Stimulated activated CD8-positive, alpha-beta memory T cell treated with anti-CD3 and anti-CD28 coated beads, Interleukin-2, amount 100 ng/mL, for 1 hour (primary cell): ENCODE data around the gene GPAT2.
"Not testable (repeated sequence)": the region's sequence is repeated elsewhere in the genome, so short reads cannot be mapped to it uniquely, and the experiment has no call there.

Experiments
- DNase-seq, 2 donors: peaks; one replicate each; pipeline ENCODE4 v3.0.0-alpha.2; 2020; ENCODE audit warnings: low read depth in 2 of 2

The GPAT2 gene, protein sequence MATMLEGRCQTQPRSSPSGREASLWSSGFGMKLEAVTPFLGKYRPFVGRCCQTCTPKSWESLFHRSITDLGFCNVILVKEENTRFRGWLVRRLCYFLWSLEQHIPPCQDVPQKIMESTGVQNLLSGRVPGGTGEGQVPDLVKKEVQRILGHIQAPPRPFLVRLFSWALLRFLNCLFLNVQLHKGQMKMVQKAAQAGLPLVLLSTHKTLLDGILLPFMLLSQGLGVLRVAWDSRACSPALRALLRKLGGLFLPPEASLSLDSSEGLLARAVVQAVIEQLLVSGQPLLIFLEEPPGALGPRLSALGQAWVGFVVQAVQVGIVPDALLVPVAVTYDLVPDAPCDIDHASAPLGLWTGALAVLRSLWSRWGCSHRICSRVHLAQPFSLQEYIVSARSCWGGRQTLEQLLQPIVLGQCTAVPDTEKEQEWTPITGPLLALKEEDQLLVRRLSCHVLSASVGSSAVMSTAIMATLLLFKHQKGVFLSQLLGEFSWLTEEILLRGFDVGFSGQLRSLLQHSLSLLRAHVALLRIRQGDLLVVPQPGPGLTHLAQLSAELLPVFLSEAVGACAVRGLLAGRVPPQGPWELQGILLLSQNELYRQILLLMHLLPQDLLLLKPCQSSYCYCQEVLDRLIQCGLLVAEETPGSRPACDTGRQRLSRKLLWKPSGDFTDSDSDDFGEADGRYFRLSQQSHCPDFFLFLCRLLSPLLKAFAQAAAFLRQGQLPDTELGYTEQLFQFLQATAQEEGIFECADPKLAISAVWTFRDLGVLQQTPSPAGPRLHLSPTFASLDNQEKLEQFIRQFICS

DNA sequence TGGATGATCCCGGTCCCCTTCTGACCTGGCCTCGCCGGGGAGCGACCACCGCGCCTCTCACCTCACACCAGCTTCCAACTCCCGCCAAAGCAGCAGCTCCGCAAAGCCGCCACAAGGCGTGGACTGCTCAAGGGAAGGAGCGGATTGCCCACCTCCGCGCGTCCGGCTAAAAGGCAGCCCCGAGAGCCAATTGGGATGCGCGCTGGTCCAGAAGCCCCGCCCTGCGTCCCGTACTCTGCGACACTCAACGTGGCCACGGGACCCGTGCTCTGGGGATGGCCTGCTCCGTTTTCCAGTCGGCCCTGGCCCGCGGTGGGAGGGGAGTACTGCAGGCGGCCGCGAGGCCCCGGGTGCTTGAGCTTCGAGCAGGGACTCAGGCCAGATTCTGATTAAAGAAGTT, at the start of gene GPAT2:
TSS of gene GPAT2 (minus strand) at position 125 of the 400 bp plus-strand sequence. CDS start 2,557 bp downstream, outside the sequence.
- not testable (repeated sequence) for DNase-seq

DNA sequence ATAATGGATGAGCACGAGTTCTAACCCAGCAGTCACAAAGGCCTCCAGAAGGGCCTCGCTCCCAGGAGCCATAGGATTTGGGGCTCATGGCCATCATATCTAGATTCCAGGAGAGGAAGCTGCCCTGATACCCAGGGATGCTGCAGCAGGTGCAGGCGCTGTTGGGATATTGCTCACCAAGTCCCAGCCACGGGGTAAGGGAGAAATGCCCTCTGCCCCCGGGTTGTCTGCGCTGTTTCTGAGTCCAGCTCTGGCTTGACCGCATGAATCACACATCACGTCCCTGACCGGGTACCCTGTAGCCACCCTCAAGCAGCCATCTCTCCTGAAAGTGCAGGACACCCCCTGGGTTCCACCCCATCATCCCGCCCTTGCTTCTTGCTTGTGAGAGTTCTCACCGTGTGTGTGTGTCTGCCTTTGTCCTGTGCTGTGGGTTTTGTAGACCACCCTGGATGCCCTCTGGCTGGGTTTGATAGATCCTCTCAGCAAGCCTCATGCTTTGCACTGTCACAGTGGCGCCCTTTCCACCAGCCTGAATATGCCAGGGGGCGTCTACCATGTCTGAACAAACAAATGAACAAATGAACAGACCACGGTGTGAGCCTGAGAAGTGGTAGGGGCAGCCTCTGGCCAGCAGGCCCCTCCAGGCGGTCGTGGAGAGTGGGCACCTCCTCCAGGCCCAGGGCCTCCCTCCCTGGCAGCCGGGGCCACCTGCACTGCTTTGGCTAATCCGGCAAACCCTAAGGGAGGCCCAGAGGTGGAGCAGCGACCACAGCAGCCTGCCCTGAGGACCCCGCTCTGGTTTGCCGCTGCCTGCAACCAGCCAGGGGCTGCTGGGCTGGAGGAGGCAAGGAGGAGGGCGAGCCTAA, 49.5 kb upstream of the GPAT2 start:
- no peak for DNase-seq

DNA sequence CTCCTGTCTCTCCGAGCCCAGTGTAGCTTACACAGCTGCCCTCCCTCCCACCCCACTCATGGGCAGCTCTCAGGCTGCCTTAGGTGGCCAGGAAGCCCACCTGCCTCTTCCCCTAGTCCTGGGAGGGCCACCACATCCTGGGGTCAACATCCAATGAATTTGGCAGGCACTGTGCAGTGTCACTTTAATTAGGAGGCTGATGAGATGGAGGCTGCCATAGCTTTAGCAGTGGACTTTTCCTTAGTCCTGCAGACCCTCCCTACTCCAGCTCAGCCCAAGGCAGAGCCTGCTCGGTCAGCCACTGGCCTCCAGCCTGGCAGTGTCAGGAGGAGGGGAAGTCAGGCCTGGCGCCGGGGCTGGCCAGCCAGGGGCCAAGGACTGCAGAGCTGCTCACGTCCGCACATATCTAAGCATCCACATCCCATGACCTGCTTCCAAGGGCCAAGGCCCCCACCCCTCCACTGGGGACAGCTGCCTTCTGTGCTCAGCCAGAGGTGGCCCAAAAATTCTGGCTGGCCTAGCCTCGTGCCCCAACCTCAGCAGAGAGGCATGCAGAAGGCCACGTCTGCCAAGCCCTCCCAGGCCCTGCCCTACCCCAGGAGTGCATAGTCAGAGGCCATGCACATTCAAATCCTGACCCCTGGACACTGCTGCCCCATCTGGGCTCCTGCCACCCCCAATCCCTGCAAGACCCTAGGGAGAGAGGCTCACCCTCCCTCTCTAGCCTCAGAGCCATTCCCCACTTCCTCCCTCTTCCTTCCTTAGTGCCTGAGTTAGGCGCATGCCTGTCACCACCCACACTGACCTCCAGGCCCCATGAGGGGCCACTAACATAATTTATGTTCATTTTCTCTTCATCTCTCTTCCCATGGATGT, 48.6 kb upstream of the GPAT2 start:
- no peak for DNase-seq

DNA sequence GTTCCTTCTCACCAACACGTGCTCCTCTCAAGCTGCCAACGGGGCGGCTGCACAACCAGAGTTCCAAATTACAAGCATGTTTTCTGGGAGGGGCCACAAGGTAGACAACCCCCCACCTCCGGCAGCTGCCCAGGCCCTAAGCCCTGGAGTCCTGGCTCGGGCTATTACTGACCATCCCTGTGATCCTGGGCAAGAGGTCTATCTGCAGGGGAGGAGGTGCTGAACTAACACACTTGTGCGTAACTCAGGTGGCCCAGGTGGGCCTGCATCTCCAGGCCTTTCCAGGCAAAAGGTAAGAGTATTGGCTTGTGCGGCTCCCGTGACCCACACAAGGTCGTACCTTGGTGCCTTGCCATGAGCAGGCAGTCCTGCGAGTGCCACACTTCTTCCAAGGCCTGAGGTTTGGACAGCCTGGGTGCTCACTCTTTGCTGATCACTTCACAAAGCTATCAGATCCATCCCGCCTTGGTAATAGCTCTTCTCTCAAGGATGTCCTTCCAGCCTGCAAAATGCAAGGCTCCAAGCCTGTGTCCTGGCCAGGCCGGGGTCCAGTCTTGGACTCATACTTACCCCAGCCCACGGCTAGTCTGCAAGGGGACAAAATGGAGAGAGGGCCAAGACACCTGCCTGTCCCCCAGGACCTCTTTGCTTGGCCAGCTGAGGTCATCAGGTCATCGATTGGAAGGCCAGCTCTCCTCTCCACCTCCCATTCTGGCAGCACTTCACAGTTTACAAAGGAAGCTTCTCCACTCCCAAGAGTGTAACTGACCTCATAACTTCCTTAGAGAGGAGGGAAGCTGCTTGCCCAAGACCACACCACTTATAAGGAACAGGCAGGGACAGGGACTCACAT, 47.7 kb upstream of the GPAT2 start:
- DNase-seq = no peak

DNA sequence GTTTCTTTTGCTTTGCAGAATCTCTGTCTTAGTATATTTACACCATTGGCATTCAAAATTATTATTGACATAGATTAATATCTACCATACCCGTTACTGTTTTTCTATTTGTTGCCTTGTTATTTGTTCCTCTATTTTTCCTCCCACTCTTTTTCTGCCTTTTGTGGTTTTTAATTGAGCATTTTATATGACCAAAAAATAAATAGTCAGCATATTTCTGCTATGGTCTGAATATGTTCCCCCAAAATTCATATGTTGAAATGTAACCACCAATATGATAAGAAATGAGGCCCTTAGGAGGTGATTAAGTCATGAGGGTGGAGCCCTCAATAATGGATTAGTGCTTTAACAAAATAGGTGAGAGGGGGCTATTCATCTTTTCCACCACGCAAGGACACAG, 46.3 kb upstream of the GPAT2 start:
- no peak for DNase-seq

DNA sequence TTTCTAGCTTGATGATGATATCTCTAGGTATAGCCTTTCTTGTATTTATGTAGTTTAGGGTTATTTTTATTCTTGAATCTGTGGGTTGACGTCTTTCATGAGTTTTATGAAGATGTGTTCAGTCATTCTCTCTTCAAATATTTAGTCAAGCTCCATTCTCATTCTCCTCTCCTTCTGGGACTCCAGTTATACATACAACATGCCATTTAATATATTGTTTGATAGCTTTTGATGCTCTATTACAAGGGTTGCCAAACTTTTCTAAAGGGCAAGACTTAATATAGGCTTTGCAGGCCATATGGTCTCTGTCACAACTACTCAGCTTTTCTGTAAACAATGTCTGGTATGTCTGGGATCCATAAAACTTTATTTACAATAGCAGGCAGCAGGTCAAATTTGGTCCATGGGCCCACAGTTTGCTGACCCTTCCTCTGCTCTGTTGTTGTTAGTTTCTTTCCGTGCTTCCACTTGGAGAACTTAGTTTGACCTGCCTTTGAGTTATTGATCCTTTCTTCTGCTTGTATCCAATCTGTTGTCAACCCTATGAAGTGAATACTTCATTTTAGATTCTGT, 40.6 kb upstream of the GPAT2 start:
- DNase-seq = no peak

DNA sequence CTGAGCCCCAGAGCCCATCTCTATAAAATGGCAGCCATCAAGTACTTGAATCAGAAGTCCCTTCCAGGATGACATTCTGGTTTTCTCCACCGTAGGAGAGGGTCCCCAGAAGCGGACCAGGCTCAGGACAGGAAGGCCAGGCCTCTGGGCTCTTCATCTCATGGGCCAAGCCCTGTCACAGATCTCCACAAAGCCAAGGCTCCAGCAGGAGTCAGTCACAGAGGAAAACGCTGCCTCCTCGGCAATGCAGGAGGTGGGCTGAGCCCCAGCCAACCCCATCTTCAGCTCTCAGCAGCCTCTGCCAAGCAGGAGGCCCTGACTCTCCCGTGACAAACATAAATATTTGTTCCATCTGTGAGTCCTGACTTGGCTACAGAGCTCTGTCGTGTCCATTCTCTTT, 39.4 kb upstream of the GPAT2 start:
- no peak for DNase-seq

DNA sequence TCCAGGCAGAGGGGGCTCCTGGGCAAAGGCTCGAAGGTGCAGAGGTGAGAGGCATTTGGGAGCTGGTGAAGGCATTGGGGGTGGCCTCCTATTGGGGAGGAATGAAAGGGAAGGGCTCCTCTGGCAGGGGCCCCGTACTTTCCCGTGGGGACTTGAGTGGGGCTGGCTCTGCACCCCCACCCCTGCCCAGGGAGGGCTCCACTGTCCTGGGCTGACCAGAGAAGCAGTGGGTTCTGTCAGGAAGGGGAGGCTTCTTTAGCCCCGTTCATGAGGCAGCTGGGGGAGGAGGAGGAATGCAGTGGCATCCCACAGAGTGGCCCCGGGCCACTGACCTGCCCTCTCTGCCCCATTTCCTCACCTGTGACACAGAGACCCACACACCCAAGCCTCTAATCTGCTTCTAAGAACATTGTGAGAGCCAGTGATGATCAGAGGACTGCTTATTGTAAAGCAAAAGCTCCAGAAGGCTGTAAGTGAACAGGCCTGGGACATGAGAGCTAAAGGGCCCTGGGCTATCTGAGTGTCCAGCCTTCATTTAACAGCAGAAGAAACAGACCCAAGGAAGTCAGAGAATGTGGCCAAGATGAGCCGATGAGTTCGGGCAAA, 38.6 kb upstream of the GPAT2 start:
- DNase-seq = no peak

DNA sequence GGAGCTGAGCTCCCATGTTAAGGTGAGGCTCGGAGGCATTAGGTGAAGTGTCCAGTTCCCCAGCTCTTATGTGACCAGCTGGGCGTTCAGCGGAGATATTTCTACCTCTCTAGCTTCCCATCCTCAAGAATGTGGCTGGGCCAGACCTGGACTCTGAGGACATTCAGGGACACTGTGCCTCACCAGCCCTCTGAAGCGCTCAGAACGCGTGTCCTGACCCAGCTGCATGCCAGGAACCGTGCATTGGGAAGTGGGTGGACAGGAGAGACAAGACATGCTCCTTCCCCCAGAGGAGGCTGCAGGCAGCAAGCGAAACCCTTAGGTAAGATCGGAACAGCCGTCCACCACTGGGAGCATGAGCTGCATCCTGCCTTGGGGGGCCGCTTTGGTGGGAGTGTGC, 38.0 kb upstream of the GPAT2 start:
- DNase-seq = no peak

DNA sequence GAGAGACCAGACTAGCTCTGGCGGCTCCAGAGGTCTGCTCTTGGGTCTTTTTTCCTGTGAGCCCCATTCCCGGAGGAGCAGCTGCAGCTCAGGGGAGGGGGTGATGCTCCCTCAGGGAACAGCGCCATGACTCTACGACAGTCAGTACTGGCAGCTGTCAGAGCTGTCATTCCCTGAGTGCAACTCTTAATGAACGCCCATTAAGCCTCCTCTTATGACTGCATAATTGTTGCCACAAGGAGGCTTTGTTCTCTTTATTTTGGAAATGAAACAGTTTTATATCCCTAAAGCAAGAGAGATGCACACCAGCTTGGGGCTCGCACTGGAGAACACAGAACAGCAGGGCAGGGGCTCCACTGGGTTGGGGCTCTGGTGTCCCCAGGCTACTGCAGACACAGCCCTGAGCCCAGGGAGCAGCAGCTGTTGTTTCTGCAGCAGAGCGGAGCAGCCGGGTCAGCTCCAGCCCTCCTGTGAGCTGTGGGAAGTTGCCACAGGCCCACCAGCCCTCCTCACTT, 37.3 kb upstream of the GPAT2 start:
- DNase-seq = not testable (repeated sequence)

DNA sequence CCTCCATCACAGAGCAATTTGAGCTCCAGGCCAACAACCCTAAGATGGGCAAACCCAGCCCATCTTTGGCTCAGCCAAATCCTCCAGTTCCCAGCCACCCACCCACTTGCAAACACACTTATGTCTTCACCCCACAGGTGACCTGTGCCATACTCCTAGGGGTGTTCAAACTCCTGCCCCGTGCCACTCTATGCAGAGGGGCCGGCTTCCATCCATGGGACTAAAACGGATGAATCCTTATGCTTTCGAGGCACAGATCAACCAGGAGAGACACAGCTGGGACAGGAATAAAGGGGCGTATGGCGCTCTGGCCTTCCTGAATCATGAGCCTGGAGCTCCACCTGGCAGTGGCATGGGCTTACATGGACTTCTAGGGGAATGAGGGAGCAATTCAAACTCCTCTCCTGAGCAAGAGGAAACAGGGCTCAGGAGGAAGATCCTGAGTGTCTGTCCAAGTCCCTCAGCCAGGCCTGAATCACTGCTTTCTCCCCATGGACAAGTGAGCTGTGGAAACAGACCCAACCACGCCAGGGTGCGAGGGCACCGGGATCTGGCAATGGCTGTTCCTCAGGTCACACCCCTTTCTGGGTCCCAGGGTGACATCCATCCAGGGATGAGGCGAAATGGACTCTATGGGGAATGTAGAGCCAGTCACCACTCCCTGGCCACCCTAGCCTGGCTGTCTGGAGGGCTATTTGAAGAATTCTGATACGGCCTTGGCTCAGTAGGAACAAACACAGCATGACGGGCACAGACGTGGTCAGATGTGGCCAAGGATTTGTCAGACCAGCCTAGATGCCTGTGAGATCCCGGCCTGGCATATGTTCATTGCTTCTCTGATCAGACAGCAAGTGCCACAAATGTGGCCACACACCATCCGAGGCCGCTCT, 36.6 kb upstream of the GPAT2 start:
- not testable (repeated sequence) for DNase-seq

DNA sequence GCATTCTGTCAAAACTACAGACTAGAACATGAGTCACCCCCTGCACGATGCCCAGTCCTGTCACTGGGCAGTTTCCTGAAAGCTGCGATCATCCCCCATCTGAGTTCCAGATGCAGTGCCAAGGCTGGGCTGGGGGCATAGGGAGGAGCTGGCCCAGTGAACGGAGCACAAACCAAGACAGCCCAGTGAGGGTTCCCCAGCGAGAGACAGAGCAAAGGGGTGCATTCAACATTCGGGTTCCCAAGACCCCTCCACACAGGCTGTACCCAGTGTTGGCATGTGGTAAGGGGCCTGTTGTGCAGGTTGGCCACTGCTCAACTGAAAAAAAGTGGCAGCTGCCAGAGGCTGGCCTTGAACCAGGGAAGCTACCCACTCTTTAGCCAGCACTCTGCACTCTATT, 35.6 kb upstream of the GPAT2 start:
- DNase-seq = not testable (repeated sequence)

DNA sequence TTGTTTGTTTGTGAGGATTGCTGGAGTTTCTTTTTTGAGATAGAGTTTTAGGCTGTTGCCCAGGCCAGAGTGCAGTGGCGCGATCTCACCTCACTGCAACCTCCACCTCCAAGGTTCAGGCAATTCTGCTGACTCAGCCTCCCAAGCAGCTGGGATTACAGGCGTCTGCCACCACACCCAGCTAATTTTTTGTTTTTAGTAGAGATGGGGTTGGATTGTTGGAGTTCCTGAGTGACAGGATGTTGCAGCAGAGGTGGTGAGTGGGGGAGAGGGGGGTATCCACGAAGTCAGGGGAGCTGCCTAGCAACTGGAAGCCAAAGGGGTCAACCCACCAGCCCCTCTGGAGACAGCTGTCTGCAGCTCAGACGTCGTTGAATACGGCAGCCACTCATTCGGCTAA, 35.2 kb upstream of the GPAT2 start:
- not testable (repeated sequence) for DNase-seq

DNA sequence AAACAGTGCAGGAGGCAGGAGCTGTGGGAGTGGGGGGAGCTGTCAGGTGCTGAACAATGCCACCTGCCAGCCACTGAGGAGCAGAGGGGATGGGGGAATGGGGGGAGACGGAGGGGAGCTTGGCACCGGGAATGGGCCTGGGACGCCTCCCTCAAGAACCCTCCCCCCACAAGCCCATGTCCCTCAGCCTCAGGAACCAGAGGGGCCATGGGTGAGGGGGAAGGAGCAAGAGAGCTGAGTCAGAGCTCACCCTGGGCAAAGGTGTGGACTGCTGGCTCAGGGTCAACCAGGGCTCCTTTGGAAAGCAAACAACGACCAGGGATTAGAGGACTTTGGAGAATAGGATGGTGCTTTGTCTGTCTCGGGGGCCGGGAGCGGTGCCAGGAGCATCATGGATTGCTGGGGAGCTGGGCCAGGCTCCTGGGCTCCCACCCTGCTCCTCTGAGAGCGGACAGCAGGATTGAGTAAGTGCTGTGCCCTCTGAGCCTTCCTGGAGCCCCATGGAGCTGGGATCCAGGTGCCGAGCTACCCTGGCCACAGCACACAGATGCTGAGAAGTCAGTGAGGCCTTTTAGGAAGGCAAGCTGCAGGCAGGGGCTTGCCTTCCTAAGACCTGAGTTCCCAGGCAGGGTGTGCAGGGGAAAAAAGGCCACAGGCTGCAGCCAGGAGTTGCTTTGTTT, 33.3 kb upstream of the GPAT2 start:
- not testable (repeated sequence) for DNase-seq

DNA sequence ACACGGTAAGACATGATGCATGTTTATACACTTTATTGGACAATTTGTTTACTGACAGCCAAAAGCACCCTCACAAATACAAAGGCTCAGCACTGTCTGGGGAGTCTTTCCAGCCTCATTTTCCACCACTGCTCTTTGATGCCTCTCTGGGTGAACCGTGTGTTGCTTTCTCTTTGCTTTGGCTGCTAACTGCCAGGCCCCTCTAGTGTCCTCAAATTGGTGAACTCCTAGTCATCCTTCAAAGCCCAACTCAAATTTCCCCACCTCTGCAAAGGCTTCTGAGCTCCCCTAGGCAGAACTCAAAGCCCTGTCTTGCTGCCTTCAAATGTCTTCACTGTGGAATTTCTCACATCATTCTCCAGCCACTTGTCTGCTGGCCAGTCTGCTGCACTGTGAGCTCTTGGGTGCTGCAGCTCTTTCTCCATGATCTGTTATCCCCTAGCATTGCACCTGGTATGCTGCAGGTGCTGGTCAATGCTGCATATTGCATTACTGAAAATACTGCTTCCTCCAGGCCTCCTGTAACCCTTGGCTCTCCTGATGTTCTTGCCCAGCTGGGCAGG, 32.5 kb upstream of the GPAT2 start:
- not testable (repeated sequence) for DNase-seq

DNA sequence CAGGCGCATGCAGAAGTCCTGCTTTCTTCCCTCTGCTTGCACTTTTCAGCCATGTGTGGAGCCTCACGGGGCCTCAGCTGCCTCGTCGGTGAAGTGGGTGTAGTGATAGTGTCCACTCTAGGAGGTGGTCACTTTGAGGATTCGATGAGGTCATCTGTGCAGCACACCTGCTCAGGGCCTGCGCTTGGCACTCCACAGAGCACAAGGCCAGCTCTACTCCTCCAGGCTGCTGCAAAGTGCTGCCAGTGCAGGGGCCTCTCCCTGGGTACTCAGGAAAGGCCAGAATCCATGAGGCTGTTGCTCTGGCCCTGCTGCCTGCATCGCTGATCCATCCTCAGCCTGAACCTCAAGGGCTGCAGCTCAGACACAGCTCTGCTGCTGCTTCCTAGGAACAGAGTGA, 31.8 kb upstream of the GPAT2 start:
- not testable (repeated sequence) for DNase-seq

DNA sequence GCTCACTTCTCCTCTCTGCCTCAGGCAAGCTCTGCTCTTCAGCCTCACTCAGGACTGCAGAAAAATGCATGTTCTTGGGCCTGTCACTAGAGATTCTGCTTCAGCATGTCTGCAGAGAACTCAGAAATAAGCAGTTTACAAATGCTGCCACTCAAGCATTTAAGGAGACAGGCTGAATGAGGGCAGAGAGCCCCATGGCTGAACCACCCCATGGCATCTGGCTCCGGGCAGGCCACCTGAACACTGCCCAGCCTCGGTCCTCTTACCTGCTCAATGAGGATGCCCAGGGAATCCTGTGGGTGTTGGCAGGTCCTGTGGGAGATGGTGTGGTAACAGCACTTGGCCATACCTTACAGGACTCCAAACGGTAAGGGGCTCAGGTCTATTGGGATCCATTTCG, 31.2 kb upstream of the GPAT2 start:
- DNase-seq = not testable (repeated sequence)
